GM21786 (cell line): Measurements from ENCODE around the gene GTF3C6.
"Not testable (repeated sequence)": the region's sequence is repeated elsewhere in the genome, so short reads cannot be mapped to it uniquely, and the experiment has no call there.

Experiments
- ATAC-seq: cut with Tn5 transposase; IDR thresholded peaks from one replicate; pipeline ENCODE4 v1.9.1; 2021; ENCODE audit not compliant: unreplicated experiment

The GTF3C6 gene

DNA sequence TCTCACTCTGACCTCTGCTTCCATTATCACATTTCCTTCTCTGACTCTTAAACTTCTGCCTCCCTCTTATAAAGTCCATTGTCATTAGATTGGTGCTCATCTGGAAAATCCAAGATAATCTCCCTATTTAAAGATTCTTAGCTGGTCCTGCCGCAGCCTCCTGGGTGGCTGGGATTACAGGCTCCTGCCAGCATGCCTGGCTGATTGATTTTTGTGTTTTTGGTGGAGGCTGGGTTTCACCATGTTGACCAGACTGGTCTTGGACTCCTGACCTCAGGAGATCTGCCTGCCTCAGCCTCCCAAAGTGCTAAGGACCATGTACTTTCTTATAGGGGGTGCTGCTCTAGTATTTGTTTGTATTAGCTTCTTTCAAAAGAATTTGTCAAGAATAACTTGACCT lies 18.1 kb downstream of the GTF3C6 start:
- no peak for ATAC-seq

DNA sequence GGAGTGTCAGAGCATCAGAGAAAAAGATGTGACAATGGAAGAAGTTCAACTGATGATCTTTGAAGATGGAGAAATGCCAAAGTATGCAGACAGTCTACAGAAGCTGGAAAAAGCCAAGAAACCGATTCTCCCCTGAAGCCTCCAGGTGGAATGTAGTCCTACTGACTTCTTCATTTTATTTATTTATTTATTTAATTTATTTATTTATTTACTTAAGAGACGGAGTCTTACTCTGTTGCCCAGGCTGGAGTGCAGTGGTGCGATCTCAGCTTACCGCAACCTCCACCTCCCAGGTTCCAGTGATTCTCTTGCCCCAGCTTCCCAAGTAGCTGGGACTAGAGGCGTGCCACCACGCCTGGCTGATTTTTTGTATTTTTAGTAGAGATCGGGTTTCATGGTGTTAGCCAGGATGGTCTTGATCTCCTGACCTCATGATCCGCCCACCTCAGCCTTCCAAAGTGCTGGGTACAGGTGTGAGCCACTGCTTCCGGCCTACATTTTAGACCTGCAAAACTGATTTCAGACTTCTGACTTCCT lies 21.1 kb downstream of the GTF3C6 start:
- no peak for ATAC-seq

DNA sequence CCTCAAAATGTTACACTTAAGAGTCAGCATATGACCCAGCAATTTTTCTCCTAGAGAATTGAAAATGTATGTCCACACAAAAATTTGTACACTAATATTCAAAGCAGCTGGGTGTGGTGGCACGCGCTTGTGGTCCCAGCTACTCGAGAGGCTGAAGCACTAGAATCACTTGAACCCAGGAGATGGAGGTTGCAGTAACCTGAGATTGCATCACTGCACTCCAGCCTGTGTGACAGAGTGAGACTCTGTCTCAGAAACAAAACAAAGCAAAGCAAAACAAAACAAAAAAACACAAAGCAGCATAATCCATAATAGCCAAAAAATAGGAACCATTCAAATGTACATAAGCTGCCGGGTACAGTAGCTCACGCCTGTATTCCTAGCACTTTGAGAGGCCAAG lies 21.7 kb downstream of the GTF3C6 start:
- no peak for ATAC-seq

GRCh38 chr6:110980648-110981047 lies 22.1 kb downstream of the GTF3C6 start:
- ATAC-seq: no peak

GRCh38 chr6:110981202-110981600 lies 22.7 kb downstream of the GTF3C6 start:
- ATAC-seq: no peak

GRCh38 chr6:110990840-110991576 lies 32.5 kb downstream of the GTF3C6 start:
- no peak for ATAC-seq

DNA sequence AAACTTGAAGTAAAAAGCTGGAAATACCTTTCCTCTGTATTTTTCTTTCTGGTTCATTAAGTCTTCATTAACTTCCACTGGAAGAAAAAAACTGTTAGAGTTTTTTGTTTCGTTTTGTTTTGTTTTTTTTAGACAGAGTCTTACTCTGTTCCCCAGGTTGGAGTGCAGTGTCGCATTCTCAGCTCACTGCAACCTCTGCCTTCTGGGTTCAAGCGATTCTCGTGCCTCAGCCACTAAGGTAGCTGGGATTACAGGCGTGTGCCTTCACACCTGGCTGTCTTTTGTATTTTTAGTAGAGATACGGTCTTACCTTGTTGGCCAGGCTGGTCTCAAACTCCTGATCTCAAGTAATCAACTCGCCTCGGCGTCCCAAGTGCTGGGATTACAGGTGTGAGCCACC lies 38.2 kb downstream of the GTF3C6 start:
- ATAC-seq: no peak

DNA sequence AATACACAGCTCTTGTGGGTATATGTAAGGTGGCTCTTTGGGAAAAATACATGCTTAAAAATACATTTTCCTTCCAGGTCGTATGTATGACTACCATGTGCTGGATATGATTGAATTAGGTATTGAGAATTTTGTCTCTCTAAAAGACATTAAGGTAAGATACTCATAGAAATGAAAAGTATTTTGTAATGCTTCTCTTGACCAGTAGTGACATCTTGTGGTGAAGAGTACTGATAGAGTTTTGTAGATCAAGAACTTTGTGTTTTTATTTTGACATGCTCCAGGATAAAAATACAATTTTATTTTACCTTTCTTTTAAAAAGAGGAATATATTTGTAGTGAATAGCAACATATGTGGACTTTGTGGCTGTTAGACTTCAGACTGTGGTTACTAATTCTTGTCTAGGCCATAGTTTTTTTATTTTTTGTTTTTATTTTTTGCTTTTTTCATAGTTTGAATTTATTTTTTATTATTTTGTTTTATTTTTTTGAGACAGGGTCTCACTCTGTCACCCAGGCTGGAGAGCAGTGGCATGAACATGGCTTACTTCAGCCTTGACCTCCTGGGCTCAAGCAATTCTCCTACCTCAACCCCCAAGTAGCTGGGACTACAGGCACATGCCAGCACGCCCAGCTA lies 41.2 kb downstream of the GTF3C6 start:
- no peak for ATAC-seq

GRCh38 chr6:111002350-111002749 lies 43.8 kb downstream of the GTF3C6 start:
- no peak for ATAC-seq

DNA sequence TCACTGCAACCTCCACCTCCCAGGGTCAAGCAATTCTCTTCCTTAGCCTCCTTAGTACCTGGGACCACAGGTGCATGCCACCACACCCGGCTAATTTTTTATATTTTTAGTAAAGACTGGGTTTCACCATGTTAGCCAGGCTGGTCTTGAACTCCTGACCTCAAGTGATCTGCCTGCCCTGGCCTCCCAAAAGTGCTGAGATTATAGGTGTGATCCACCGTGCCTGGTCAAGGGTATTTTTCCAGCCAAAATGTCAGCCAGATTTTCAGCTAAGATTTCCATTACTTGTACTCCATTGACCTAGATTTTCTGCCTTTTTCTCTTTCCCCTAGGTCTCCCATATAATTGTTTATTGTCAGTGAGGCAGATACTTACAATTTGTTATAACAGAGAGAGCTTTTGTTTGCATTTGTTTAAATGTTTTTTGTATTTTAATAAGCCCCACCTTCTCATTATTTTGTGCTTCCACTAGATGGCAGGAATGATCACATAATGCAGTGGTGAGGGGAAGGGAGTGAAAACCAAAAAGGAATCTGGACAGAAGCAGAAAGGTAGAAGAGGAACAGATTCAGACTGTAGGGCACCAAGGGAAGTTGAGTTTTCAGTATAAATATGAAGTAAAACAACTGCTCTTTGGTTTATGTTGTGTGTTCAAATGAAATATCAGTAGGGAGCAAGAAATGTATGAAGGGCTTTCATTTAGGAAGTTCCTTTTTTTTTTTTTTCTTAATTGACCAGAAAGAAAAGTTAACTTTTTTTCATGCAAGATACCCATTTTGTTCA lies 53.0 kb downstream of the GTF3C6 start:
- peak; percentile 77 for ATAC-seq

DNA sequence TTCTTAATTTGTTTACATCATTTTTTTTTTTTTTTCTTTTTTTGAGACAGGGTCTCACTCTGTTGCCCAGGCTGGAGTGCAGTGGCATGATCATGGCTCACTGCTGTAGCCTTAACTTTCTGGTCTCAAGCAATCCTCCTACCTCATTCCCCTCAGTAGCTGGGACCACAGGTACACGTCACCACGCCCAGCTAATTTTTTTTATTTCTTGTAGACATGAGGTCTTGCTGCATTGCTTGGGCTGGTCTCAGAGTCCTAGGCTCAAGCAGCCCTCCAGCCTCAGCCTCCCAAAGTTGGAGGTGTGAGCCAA lies 53.6 kb downstream of the GTF3C6 start:
- ATAC-seq: no peak

GRCh38 chr6:111012520-111012919 lies 54.0 kb downstream of the GTF3C6 start:
- ATAC-seq: not testable (repeated sequence)

DNA sequence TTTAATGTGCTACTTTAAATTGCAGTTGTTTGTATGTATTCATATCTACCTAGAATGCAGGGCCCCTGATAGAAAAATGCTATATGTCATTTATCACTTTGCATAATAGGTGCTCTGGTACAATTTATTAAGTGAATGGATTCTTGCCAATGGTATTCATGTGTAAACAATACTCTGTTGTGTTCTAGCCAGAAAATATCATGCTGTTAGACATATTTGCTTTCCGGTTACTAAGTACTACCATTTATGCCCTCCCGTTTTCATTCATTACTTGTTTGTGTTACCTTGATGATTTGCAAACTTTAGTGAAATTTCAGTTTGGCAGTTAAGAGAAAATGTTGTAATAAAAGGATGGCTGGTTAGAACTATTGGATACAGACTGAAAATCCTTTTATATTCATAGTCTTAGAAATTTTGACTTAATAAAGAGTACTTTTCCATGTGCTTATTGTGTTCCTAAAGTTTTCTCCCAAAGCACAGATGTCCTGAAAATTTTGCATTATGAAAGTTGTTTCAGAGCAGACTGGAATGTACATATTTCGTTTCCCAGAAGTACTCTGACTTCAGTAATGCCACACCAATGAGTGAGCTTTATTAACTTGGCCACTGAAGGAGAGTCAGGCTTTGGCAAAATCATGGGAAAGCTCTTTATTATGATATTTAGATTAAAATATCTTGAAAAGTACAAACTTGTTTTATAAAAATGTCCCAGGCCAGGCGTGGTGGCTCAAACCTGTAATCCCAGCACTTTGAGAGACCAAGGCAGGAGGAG lies 54.8 kb downstream of the GTF3C6 start:
- ATAC-seq: no peak

GRCh38 chr6:111015389-111016124 lies 57.1 kb downstream of the GTF3C6 start:
- no peak for ATAC-seq

DNA sequence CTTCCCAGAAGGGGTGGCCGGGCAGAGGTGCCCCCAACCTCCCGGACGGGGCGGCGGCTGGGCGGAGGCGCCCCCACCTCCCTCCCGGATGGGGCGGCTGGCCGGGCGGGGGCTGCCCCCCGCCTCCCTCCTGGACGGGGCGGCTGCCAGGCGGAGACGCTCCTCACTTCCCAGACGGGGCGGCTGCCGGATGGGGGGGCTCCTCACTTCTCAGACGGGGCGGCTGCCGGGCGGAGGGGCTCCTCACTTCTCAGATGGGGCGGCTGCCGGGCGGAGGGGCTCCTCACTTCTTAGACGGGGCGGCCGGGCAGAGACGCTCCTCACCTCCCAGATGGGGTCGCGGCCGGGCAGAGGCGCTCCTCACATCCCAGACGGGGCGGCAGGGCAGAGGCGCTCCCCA lies 58.7 kb downstream of the GTF3C6 start:
- ATAC-seq: not testable (repeated sequence)
